HepG2 (cell line): ENCODE measurements around the gene SERPINA9. TPM values are rescaled to one million over a fixed set of nuclear protein-coding genes. Genes with fewer than 3 reads are reported as not detected.
A peak's percentile ranks its signal among the peaks of the same experiment; 100 is the strongest.

Experiments
- ATAC-seq: fragments of 200-7000 bp; cut with Tn5 transposase; 3 replicates; pipeline ENCODE4 v1.9.1; 2020; ENCODE audit warnings: mild to moderate bottlenecking, moderate library complexity
- BruUV-seq: library from RNA; stranded (reverse); fragments of 400-500 nt; replicated peaks from 2 replicates; lab custom pipeline; 2021; lab: Mats Ljungman, UMichigan
- CTCF ChIA-PET: fragments of 300-600 bp; formaldehyde crosslinking; extraction: SDS; loops from one replicate; lab custom pipeline; 2021; ENCODE audit warnings: low total read pairs, inconsistent platforms, low intra/inter-chr PET ratio; lab: Yijun Ruan, JAX
- POLR2A ChIA-PET: fragments of 350-600 bp; sonication (Branson Sonifier 250); formaldehyde crosslinking; loops from one replicate; lab custom pipeline; 2020; ENCODE audit warnings: antibody characterized with exemption, inconsistent platforms; lab: Yijun Ruan, JAX
- DNase-seq: peaks from one replicate; pipeline ENCODE4 v3.0.0-alpha.2; 2015; ENCODE audit warnings: low spot score
- FAIRE-seq: peaks from 3 replicates; lab custom pipeline; 2011; peaks lifted over from hg19 to GRCh38; lab: Jason Lieb, UNC
- H2AFZ ChIP-seq: one replicate; pipeline ENCODE4 v1.6.1; 2011; ENCODE audit warnings: low read length, inconsistent platforms
- H3K27ac ChIP-seq: fragments of 300-600 bp; 3 replicates; pipeline ENCODE4 v1.8.0; 2011; ENCODE audit warnings: mixed run types, mild to moderate bottlenecking, mixed read lengths, low read length, inconsistent platforms; ENCODE audit not compliant: insufficient read depth; ENCODE audit errors: extremely low read length
- H3K27me3 ChIP-seq, 2 experiments: fragments of 200-600 bp in 1 of 2; 2 replicates in 1 of 2; 3 replicates in 1 of 2; pipeline versions ENCODE4 v1.6.0 to v1.8.0; 2011; ENCODE audit warnings: low read length in 2 of 2, mild to moderate bottlenecking in 2 of 2, moderate library complexity in 2 of 2, inconsistent platforms in 1 of 2; ENCODE audit not compliant: insufficient read depth in 2 of 2, control insufficient read depth in 1 of 2
- H3K36me3 ChIP-seq, 2 experiments: fragments of 200-600 bp in 1 of 2; replicated peaks in 1 of 2; 2 replicates in 1 of 2; 3 replicates in 1 of 2; pipeline versions ENCODE4 v1.5.1 to v1.8.0; 2011; ENCODE audit warnings: low read length in 2 of 2, inconsistent platforms in 1 of 2; ENCODE audit not compliant: insufficient read depth in 2 of 2, control insufficient read depth in 1 of 2
- H3K4me1 ChIP-seq: 2 replicates; pipeline ENCODE4 v1.5.1; 2012; ENCODE audit warnings: low read length, inconsistent platforms; ENCODE audit not compliant: insufficient read depth
- H3K4me2 ChIP-seq: 2 replicates; pipeline ENCODE4 v1.6.0; 2011; ENCODE audit warnings: low read depth, low read length, inconsistent platforms
- H3K4me3 ChIP-seq, 3 experiments: fragments of 200-600 bp in 1 of 3; sonication (generic), shearing (Covaris generic) in 1 of 3; replicated peaks in 1 of 3; 2 replicates each; pipeline ENCODE4 v1.5.1; 2011 to 2016; ENCODE audit warnings: low read length in 3 of 3, inconsistent platforms in 2 of 3, low read depth in 2 of 3, mild to moderate bottlenecking in 2 of 3, control low read depth in 1 of 3, mixed read lengths in 1 of 3; ENCODE audit not compliant: insufficient read depth in 1 of 3
- H3K79me2 ChIP-seq: one replicate; pipeline ENCODE4 v1.6.1; 2011; ENCODE audit warnings: low read length, inconsistent platforms; ENCODE audit not compliant: insufficient read depth
- H3K9ac ChIP-seq: 2 replicates; pipeline ENCODE4 v1.6.0; 2011; ENCODE audit warnings: mild to moderate bottlenecking, low read depth, low read length, inconsistent platforms; ENCODE audit not compliant: insufficient read depth
- H3K9me3 ChIP-seq: 2 replicates; pipeline ENCODE4 v1.5.1; 2012; ENCODE audit warnings: mild to moderate bottlenecking, low read length
- H4K20me1 ChIP-seq: 2 replicates; pipeline ENCODE4 v1.6.0; 2011; ENCODE audit warnings: inconsistent platforms, mild to moderate bottlenecking, low read length, moderate library complexity; ENCODE audit not compliant: insufficient read depth
- ASH2L ChIP-seq: fragments of 300-600, 200-600 bp; sonication (generic); IDR thresholded peaks from 2 replicates; pipeline ENCODE4 v1.7.0; 2017; ENCODE audit warnings: low read depth, mild to moderate bottlenecking, moderate library complexity, mixed read lengths, low read length; ENCODE audit not compliant: insufficient read length
- BRD4 ChIP-seq: sonication (generic); formaldehyde crosslinking; IDR thresholded peaks from 2 replicates; pipeline ENCODE4 v1.4.0; 2020; ENCODE audit warnings: missing genetic modification reagents
- EHMT2 ChIP-seq: fragments of 200-600 bp; sonication (generic); IDR thresholded peaks from 2 replicates; pipeline ENCODE4 v1.7.0; 2017; ENCODE audit warnings: antibody characterized with exemption, low read depth, low read length, borderline replicate concordance
- FOSL1 ChIP-seq: sonication (generic); formaldehyde crosslinking; IDR thresholded peaks from 2 replicates; pipeline ENCODE4 v1.9.0; 2021; ENCODE audit warnings: missing genetic modification reagents, borderline replicate concordance
- GATAD1 ChIP-seq: IDR thresholded peaks from 2 replicates; pipeline ENCODE4 v1.6.1; 2016; ENCODE audit warnings: missing genetic modification reagents, missing compliant biosample characterization
- MED1 ChIP-seq: sonication (generic); formaldehyde crosslinking; IDR thresholded peaks from 2 replicates; pipeline ENCODE4 v1.4.0; 2020; ENCODE audit warnings: missing genetic modification reagents
- NCOA1 ChIP-seq: sonication (generic); formaldehyde crosslinking; IDR thresholded peaks from 2 replicates; pipeline ENCODE4 v1.9.0; 2021; ENCODE audit warnings: missing genetic modification reagents
- PRMT3 ChIP-seq: sonication (generic); formaldehyde crosslinking; IDR thresholded peaks from 2 replicates; pipeline ENCODE4 v1.8.1; 2022; ENCODE audit warnings: low read depth, mild to moderate bottlenecking, moderate library complexity, missing genetic modification reagents, borderline replicate concordance
- RARA ChIP-seq: IDR thresholded peaks from 2 replicates; pipeline ENCODE4 v1.6.1; 2016; ENCODE audit warnings: missing genetic modification reagents, missing compliant biosample characterization
- ZNF263 ChIP-seq: sonication (generic); formaldehyde crosslinking; IDR thresholded peaks from 2 replicates; pipeline ENCODE4 v1.4.0; 2020; ENCODE audit warnings: missing genetic modification reagents
- ZNF556 ChIP-seq: sonication (generic); formaldehyde crosslinking; IDR thresholded peaks from 2 replicates; pipeline ENCODE4 v1.4.0; 2020; ENCODE audit warnings: mild to moderate bottlenecking, missing genetic modification reagents, borderline replicate concordance
- ZNF629 ChIP-seq: sonication (generic); formaldehyde crosslinking; conservative IDR thresholded peaks from 2 replicates; pipeline ENCODE4 v1.5.0; 2020; ENCODE audit warnings: missing genetic modification reagents
- ZNF710 ChIP-seq: sonication (generic); formaldehyde crosslinking; IDR thresholded peaks from 2 replicates; pipeline ENCODE4 v1.5.0; 2020; ENCODE audit warnings: mild to moderate bottlenecking, missing genetic modification reagents, borderline replicate concordance
- WGBS: methylation state at CpG from one replicate; pipeline ENCODE4 v1.1.6; 2017; ENCODE audit warnings: low lambda C conversion rate; 5-methylcytosine and 5-hydroxymethylcytosine counted together
- in situ Hi-C: cut with HindIII; loops from 2 replicates; pipeline ENCODE4 v1.10.0; 2017; ENCODE audit warnings: low pct_unique_long_range_greater_than_20kb; ENCODE audit not compliant: extremely low pct_ligation_motif_present
- intact Hi-C: fragments of 100-400 bp; cut with micrococcal nuclease; formaldehyde crosslinking; loops from one replicate; pipeline ENCODE4 v1.10.0; 2022; ENCODE audit not compliant: unreplicated experiment
- polyA plus RNA-seq, 8 experiments: library from polyadenylated mRNA; depleted of rRNA in 3 of 8; stranded (reverse) in 7 of 8; unstranded in 1 of 8; fragments of >200 nt; fragmentation: Illumina TruSeq in 4 of 8; extraction: Trizol in 4 of 8; gene quantifications; 2 replicates each; pipeline versions ENCODE4 v1.2.1 to v1.2.3, GENCODE V29; 2011 to 2016; ENCODE audit warnings: low read depth in 4 of 8, missing spikeins in 1 of 8, mixed read lengths in 1 of 8; ENCODE audit not compliant: insufficient read depth in 1 of 8
- total RNA-seq, 5 experiments: library from RNA; depleted of rRNA; stranded (reverse); fragments of >200 nt; fragmentation: Illumina TruSeq; extraction: Trizol; gene quantifications; 2 replicates each; pipeline ENCODE4 v1.2.3, GENCODE V29; 2016; ENCODE audit warnings: low read depth in 1 of 5

Gene SERPINA9
- total and polyA plus RNA-seq, 2 of the 13 experiments (the other 11 are each of a cell fraction or from before 2014, with no cell fraction given), result 0.21 TPM; not detected in 1

GRCh38 chr14:94464290-94464689 lies 11.7 kb downstream of the SERPINA9 start:
- no TSS peak for BruUV-seq
- Histone ChIP-seq H3K9ac (no peak overlapping the region), H3K4me2 (no peak overlapping the region), H3K79me2 (no peaks in the 10 kb centered on the region), H3K36me3 (no peaks in the 10 kb centered on the region)
- FAIRE-seq, result no peak
- no peak for ATAC-seq
- TF ChIP-seq PRMT3 (CRISPR knock-in tag), result no peak
- TF ChIP-seq ZNF263 (CRISPR knock-in tag), result peak; percentile 88
- TF ChIP-seq, all 625 proteins: peak for 1
- POLR2A ChIA-PET, result interaction anchor here (0.9 kb wide), 1 partner anchor 20 kb away, joined by 3 read pairs; no protein-coding TSS in a partner anchor
- CTCF ChIA-PET, result no interaction called here
- Histone ChIP-seq H4K20me1 (no peaks in the 10 kb centered on the region), H3K27me3 (no peaks in the 10 kb centered on the region), H2AFZ (no peak overlapping the region), H3K4me1 (peaks cover 77% of the 10 kb centered on the region), H3K4me3 (no peak overlapping the region), H3K9me3 (no peaks in the 10 kb centered on the region), H3K27ac (no peak overlapping the region)
- in situ Hi-C loops, result no loop called here
- no peak for DNase-seq
- intact Hi-C loops, result no loop called here
- 100% methylated on average over 5 of the region's 5 CpGs for WGBS

GRCh38 chr14:94462763-94463572 lies 13.0 kb downstream of the SERPINA9 start:
- Histone ChIP-seq H3K27me3 (no peaks in the 10 kb centered on the region), H3K27ac (peak overlapping the region; percentile 65), H3K4me2 (peak overlapping the region; percentile 37), H3K9me3 (no peaks in the 10 kb centered on the region), H4K20me1 (no peaks in the 10 kb centered on the region), H2AFZ (no peak overlapping the region), H3K79me2 (no peaks in the 10 kb centered on the region), H3K36me3 (no peaks in the 10 kb centered on the region), H3K4me3 (peak overlapping the region in 1 of 3 experiments; percentile 2; a peak in 1 of 6 replicates), H3K9ac (peak overlapping the region; percentile 20; the same call in 1 of the 2 replicates), H3K4me1 (peaks cover 90% of the 10 kb centered on the region)
- DNase-seq (peak; percentile 95), ATAC-seq (peak; percentile 90), FAIRE-seq (peak; percentile 94)
- ChIA-PET POLR2A (interaction anchor here (1.0 to 1.8 kb wide), 3 partner anchors 11 to 75 kb away, joined by 3 to 11 read pairs (median 3); partner anchors contain the start of gene SERPINA1), CTCF (interaction anchor here (0.9 kb wide), 1 partner anchor 10 kb away, joined by 6 read pairs; the partner anchor contains the start of gene SERPINA11)
- intact Hi-C loops, result no loop called here
- 22% methylated on average over 6 of the region's 7 CpGs for WGBS
- in situ Hi-C loops, result no loop called here
- BruUV-seq, result no TSS peak
- TF ChIP-seq ZNF710 (CRISPR knock-in tag), result peak; percentile 53; the same call in 1 of the 2 replicates
- 0 out of 2 replicates have a peak, but pooled peaks have one; percentile 39 for TF ChIP-seq ZNF629
- no peak for TF ChIP-seq FOSL1 (CRISPR knock-in tag)
- peak; percentile 93 for TF ChIP-seq RARA (CRISPR knock-in tag)
- TF ChIP-seq BRD4 (CRISPR knock-in tag), result no peak; the same call in 1 of the 2 replicates
- TF ChIP-seq ZNF556 (CRISPR knock-in tag), result 0 out of 2 replicates have a peak, but pooled peaks have one; percentile 26
- TF ChIP-seq ASH2L, result peak; percentile 42
- TF ChIP-seq GATAD1 (CRISPR knock-in tag), result peak; percentile 37; the same call in 1 of the 2 replicates
- 0 out of 2 replicates have a peak, but pooled peaks have one; percentile 49 for TF ChIP-seq NCOA1
- TF ChIP-seq MED1 (CRISPR knock-in tag), result peak; percentile 98
- peak; percentile 60; the same call in 1 of the 2 replicates for TF ChIP-seq EHMT2
